ENCODE data around the gene PDE4D.

DNA sequence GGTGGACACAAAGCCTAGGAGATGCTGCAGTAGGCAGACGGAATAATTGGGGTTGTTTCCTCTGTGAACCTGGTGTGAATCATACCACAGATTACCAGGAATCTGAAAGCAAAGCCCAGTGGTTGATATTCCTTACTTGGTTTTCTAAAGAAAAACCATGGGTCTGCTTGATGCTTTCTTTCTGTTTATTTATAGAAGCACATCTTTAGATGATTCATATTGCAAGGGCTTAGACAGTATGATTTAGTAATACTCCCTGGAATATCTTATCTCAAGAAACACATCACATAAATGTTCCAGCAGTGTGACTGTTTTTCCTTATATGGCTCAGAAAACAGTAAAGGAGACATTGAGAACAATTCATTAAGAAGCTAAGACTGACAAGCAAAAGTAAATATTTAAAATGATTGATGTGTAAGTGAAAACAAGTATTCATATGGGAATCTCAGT, 687.4 kb downstream of the PDE4D start:
- TF ChIP-seq, protein P1, sequence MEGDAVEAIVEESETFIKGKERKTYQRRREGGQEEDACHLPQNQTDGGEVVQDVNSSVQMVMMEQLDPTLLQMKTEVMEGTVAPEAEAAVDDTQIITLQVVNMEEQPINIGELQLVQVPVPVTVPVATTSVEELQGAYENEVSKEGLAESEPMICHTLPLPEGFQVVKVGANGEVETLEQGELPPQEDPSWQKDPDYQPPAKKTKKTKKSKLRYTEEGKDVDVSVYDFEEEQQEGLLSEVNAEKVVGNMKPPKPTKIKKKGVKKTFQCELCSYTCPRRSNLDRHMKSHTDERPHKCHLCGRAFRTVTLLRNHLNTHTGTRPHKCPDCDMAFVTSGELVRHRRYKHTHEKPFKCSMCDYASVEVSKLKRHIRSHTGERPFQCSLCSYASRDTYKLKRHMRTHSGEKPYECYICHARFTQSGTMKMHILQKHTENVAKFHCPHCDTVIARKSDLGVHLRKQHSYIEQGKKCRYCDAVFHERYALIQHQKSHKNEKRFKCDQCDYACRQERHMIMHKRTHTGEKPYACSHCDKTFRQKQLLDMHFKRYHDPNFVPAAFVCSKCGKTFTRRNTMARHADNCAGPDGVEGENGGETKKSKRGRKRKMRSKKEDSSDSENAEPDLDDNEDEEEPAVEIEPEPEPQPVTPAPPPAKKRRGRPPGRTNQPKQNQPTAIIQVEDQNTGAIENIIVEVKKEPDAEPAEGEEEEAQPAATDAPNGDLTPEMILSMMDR (IDR thresholded peaks at IDR 0.05), result no peak
- TF ChIP-seq POLR2A (IDR thresholded peaks at IDR 0.05), result no peak
